Neural cell (in vitro differentiated cells): ENCODE data around the gene C20orf141. TPM values are rescaled to one million over a fixed set of nuclear protein-coding genes. Genes with fewer than 3 reads are reported as not detected.

Experiments used
- H2AFZ ChIP-seq: fragments of 200-600, 300-800 bp; sonication (generic), shearing (Covaris generic); 2 replicates; pipeline ENCODE4 v1.6.0; 2014; ENCODE audit warnings: low read depth, mild to moderate bottlenecking, antibody characterized with exemption, low read length, moderate library complexity
- H3F3A ChIP-seq: fragments of 200-600 bp; shearing (Covaris generic); 2 replicates; pipeline ENCODE4 v1.6.1; 2016; ENCODE audit warnings: mild to moderate bottlenecking, moderate library complexity, mixed read lengths, antibody characterized with exemption, low read length; ENCODE audit not compliant: insufficient read depth, poor library complexity, severe bottlenecking
- H3K27ac ChIP-seq: fragments of 200-600, 300-800 bp; sonication (generic), shearing (Covaris generic); 2 replicates; pipeline ENCODE4 v1.5.1; 2014; ENCODE audit warnings: mild to moderate bottlenecking, low read length, moderate library complexity
- H3K27me3 ChIP-seq: fragments of 300-800, 200-600 bp; sonication (generic), shearing (Covaris generic); 2 replicates; pipeline ENCODE4 v1.6.0; 2014; ENCODE audit warnings: mild to moderate bottlenecking, low read depth, low read length, moderate library complexity; ENCODE audit not compliant: insufficient read depth
- H3K36me3 ChIP-seq: fragments of 300-800, 200-600 bp; sonication (generic), shearing (Covaris generic); 2 replicates; pipeline ENCODE4 v1.5.1; 2014; ENCODE audit warnings: mild to moderate bottlenecking, antibody characterized with exemption, low read length, moderate library complexity; ENCODE audit not compliant: insufficient read depth
- H3K4me2 ChIP-seq: fragments of 300-800, 200-600 bp; sonication (generic), shearing (Covaris generic); 2 replicates; pipeline ENCODE4 v1.6.0; 2014; ENCODE audit warnings: mild to moderate bottlenecking, low read length
- H3K4me3 ChIP-seq: fragments of 300-800, 200-600 bp; sonication (generic), shearing (Covaris generic); 2 replicates; pipeline ENCODE4 v1.5.1; 2014; ENCODE audit warnings: mild to moderate bottlenecking, low read length, moderate library complexity
- H3K79me2 ChIP-seq: fragments of 200-600 bp; shearing (Covaris generic); replicated peaks from 2 replicates; pipeline ENCODE4 v1.6.0; 2014; ENCODE audit warnings: mild to moderate bottlenecking, low read length, moderate library complexity; ENCODE audit not compliant: insufficient read depth
- H3K9ac ChIP-seq: fragments of 300-800, 200-600 bp; sonication (generic), shearing (Covaris generic); 2 replicates; pipeline ENCODE4 v1.6.1; 2016; ENCODE audit warnings: mild to moderate bottlenecking, low read length, mixed read lengths
- H3K9me2 ChIP-seq: fragments of 200-600 bp; shearing (Covaris generic); 2 replicates; pipeline ENCODE4 v1.6.1; 2016; ENCODE audit warnings: mild to moderate bottlenecking, low read length, mixed read lengths; ENCODE audit not compliant: insufficient read depth
- H3K9me3 ChIP-seq: fragments of 200-600, 300-800 bp; sonication (generic), shearing (Covaris generic); 2 replicates; pipeline ENCODE4 v1.6.1; 2016; ENCODE audit warnings: mild to moderate bottlenecking, mixed run types, low read length, moderate library complexity, mixed read lengths
- H4K20me1 ChIP-seq: fragments of 200-600 bp; shearing (Covaris generic); 2 replicates; pipeline ENCODE4 v1.6.1; 2016; ENCODE audit warnings: mild to moderate bottlenecking, mixed run types; ENCODE audit not compliant: insufficient read depth
- CTCF ChIP-seq: fragments of 450-650 bp; IDR thresholded peaks from 2 replicates; pipeline ENCODE4 v1.5.1; 2014; ENCODE audit warnings: antibody characterized with exemption, mild to moderate bottlenecking, moderate library complexity; ENCODE audit not compliant: poor library complexity, severe bottlenecking
- EP300 ChIP-seq: fragments of 450-650 bp; conservative IDR thresholded peaks from 2 replicates; pipeline ENCODE4 v1.6.1; 2014; ENCODE audit warnings: antibody characterized with exemption, mild to moderate bottlenecking, moderate library complexity; ENCODE audit not compliant: poor library complexity, severe bottlenecking
- EZH2 ChIP-seq: fragments of 200-600, 300-800 bp; shearing (Covaris generic), sonication (generic); IDR thresholded peaks from 2 replicates; pipeline ENCODE4 v1.6.1; 2014; ENCODE audit warnings: antibody characterized with exemption, low read length, borderline replicate concordance, mild to moderate bottlenecking; ENCODE audit not compliant: insufficient read depth, poor library complexity, severe bottlenecking
- MXI1 ChIP-seq: fragments of 450-650 bp; conservative IDR thresholded peaks from 2 replicates; pipeline ENCODE4 v1.6.1; 2014; ENCODE audit warnings: antibody characterized with exemption, mild to moderate bottlenecking; ENCODE audit not compliant: poor library complexity, severe bottlenecking
- POLR2AphosphoS5 ChIP-seq: IDR thresholded peaks from 2 replicates; pipeline ENCODE4 v1.6.1; 2012
- RAD21 ChIP-seq: fragments of 450-650 bp; conservative IDR thresholded peaks from 2 replicates; pipeline ENCODE4 v1.6.1; 2014; ENCODE audit warnings: antibody characterized with exemption, mild to moderate bottlenecking, moderate library complexity
- REST ChIP-seq: IDR thresholded peaks from 2 replicates; pipeline ENCODE4 v1.6.1; 2012; ENCODE audit warnings: borderline replicate concordance
- SMC3 ChIP-seq: fragments of 450-650 bp; conservative IDR thresholded peaks from 2 replicates; pipeline ENCODE4 v1.6.1; 2014; ENCODE audit warnings: antibody characterized with exemption, mild to moderate bottlenecking, moderate library complexity; ENCODE audit not compliant: poor library complexity
- TAF1 ChIP-seq: IDR thresholded peaks from 2 replicates; pipeline ENCODE4 v1.6.1; 2012; ENCODE audit warnings: low read depth
- polyA plus RNA-seq: library from polyadenylated mRNA; depleted of rRNA; stranded (reverse); fragments of >200 nt; gene quantifications from 2 replicates; pipeline ENCODE4 v1.2.3, GENCODE V29; 2014

Gene C20orf141
- polyA plus RNA-seq, 1 donor from 2014 or later, result not detected

- H3K27me3 ChIP-seq, result peaks cover 23% of the 10 kb centered on the region
- TF ChIP-seq EP300, result no peak
- no peak for TF ChIP-seq SMC3
- TF ChIP-seq POLR2AphosphoS5, result no peak
- no peak for TF ChIP-seq RAD21
- no peak overlapping the region for H3K4me3 ChIP-seq
- no peaks in the 10 kb centered on the region for H3K9me3 ChIP-seq
- H3K9ac ChIP-seq, result no peak overlapping the region
- H3K4me2 ChIP-seq, result no peak overlapping the region
- no peak overlapping the region for H3K27ac ChIP-seq
- H2AFZ ChIP-seq, result no peak overlapping the region
- no peaks in the 10 kb centered on the region for H3K9me2 ChIP-seq
- no peaks in the 10 kb centered on the region for H4K20me1 ChIP-seq
- no peaks in the 10 kb centered on the region for H3K79me2 ChIP-seq
- H3F3A ChIP-seq, result no peaks in the 10 kb centered on the region
- H3K36me3 ChIP-seq, result no peaks in the 10 kb centered on the region
These were observed 5.5 kb downstream of the C20orf141 start for GRCh38 chr20:2820084-2820895.

DNA sequence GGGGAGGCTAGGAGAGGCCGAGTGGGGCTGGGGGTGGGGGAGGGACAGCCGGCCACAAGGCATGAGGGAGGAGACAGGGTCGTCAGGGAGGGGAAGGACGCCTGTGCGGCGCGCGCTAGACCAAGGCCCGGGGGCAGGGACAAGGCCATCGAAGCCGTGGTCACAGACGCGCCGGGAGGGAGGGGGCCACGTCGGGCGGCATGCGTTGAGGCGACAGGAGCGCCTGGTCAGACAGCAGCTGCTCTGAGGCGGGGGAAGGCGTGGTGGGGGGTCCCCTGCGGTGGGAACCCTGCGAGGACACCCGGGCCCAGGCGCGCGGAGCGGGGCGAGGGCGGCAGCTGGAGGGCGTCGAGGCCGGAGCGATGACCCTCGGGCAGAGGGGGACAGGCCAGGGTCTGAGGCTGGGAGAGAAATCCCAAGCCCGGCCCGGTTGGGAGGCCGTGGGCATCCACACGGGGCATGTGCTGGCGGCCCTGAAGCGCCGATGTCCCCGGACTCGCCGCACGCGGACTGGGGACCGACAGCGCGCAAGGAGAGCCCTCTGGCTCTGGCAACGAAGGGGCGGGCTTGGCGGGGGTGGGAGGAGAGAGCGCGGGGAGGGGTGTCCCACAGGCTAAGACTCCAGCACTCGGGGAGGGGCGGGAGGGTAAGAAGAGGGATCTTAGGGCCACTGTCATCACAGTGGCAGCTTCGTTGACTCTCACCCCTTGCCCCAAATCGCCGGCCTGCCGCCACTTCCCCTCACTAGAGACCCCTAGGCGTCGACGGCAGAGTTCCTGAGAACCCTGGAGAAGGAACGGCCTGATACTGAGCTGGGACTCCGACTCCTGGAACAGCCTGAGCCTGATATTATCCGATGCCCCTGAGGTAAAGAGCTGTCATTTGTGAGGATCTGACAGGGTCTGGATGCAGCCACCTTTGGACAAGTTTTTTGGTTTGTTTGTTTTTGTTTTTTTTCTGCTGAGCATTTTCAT is 6.4 kb downstream of the C20orf141 start:
- H2AFZ ChIP-seq, result no peak overlapping the region
- H3K9me3 ChIP-seq, result no peaks in the 10 kb centered on the region
- no peak overlapping the region for H3K27ac ChIP-seq
- no peak overlapping the region for H3K4me3 ChIP-seq
- no peaks in the 10 kb centered on the region for H3K9me2 ChIP-seq
- H3K9ac ChIP-seq, result no peak overlapping the region
- no peaks in the 10 kb centered on the region for H3K36me3 ChIP-seq
- no peaks in the 10 kb centered on the region for H4K20me1 ChIP-seq
- no peaks in the 10 kb centered on the region for H3F3A ChIP-seq
- peaks cover 23% of the 10 kb centered on the region for H3K27me3 ChIP-seq
- H3K79me2 ChIP-seq, result no peaks in the 10 kb centered on the region
- no peak for TF ChIP-seq TAF1
- TF ChIP-seq EP300, result no peak
- H3K4me2 ChIP-seq, result no peak overlapping the region

DNA sequence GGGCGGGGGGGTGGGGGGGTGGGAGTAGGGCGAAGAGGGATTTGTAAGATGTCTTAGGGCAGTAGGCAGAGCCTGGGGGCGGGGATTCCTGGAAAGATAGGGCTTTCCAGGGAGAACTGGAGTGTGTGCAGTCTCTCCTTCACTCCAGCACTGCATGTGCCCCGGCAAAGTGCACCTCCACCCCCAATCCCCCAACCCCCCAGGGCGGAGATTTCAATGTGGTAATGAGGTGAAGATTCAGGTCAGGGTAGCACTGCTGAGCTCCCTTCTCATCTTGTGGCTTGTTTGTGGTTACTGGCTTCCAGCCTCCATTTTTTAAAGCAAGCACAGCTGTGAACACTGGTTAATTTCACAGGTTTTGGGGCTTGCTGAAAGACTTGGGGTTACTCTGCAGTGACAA is 7.3 kb downstream of the C20orf141 start:
- H3K27me3 ChIP-seq, result peaks cover 23% of the 10 kb centered on the region
- no peak overlapping the region for H3K4me2 ChIP-seq

More for the DNA sequence above, 7.3 kb downstream of the C20orf141 start:
- Histone ChIP-seq H3K27ac (no peak overlapping the region), H2AFZ (no peak overlapping the region), H3K79me2 (no peaks in the 10 kb centered on the region), H3K4me3 (no peak overlapping the region), H3K9me2 (no peaks in the 10 kb centered on the region), H4K20me1 (no peaks in the 10 kb centered on the region), H3K9ac (no peak overlapping the region), H3K9me3 (no peaks in the 10 kb centered on the region), H3F3A (no peaks in the 10 kb centered on the region), H3K36me3 (no peaks in the 10 kb centered on the region)
- TF ChIP-seq MXI1 (no peak), RAD21 (no peak), EP300 (no peak), CTCF (no peak), SMC3 (no peak), TAF1 (no peak), EZH2 (no peak), REST (no peak), POLR2AphosphoS5 (no peak)
